ENCODE measurements around the gene FAM3C. TPM values are rescaled to one million over a fixed set of nuclear protein-coding genes. Genes with fewer than 3 reads are reported as not detected.
A peak's percentile ranks its signal among the peaks of the same experiment; 100 is the strongest.

The FAM3C gene
- total and polyA plus RNA-seq, 4 donors: 46.7 to 192 (median 159) TPM

DNA sequence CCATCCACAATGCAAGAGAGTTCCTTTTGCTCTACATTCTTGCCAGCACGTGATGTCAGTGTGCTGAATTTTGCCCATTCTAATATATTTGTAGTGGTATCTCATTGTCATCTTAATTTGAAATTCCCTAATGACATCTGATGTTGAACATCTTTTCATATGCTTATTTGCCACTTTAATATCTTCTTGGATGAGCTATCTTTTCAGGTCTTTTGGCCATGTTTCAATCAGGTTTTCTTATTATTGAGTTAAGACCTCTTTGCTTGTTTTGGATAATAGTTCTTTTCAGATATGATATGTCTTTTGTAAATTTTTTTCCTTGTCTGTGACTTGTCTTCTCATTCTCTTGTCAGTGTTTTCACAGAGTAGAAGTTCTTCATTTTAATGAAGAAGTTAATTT is 20.4 kb upstream of the FAM3C start:
- WGBS (ENCODE audit: insufficient coverage): no CpG with 5 or more reads among the region's 1 CpG
- no peaks in the 10 kb centered on the region for H3K36me3 ChIP-seq (ENCODE audit: control insufficient read depth, insufficient read depth, low read length)

DNA sequence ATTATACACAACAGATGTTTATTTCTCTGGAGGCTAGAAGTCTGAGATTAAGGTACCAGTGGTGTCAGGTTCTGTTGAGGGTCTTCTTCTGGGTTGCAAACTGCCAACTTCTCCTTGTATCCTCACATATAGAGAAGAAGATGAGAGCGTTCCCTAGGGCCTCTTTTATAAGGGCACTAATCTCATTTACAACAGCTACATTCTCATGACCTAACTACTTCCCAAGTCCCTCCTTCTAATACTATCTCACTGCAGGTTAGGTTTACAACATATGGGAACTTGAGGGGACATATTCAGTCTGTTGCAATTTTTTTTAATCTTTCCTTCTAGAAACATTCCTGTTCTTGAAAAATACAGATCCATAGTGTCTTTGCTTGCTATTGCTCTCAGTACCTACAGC is 18.3 kb upstream of the FAM3C start:
- no peaks in the 10 kb centered on the region for H3K36me3 ChIP-seq (ENCODE audit: control insufficient read depth, insufficient read depth, low read length)
- no peak for DNase-seq (ENCODE audit: low read depth in 4 of 6, low spot score in 6 of 6)
- no peaks in the 10 kb centered on the region for H3K9me3 ChIP-seq (ENCODE audit: control insufficient read depth, insufficient read depth, low read length)
- no CpG with 5 or more reads among the region's 1 CpG for WGBS (ENCODE audit: insufficient coverage)
- H3K27me3 ChIP-seq (ENCODE audit: control insufficient read depth, insufficient read depth, low read length): no peaks in the 10 kb centered on the region
- no peak overlapping the region for H3K4me3 ChIP-seq (ENCODE audit: low read depth, low read length)
- no peak overlapping the region for H3K27ac ChIP-seq (ENCODE audit: low read depth, low read length)
- no peaks in the 10 kb centered on the region for H3K4me1 ChIP-seq (ENCODE audit: control insufficient read depth, insufficient read depth, low read length)

More for the DNA sequence above, 20.4 kb upstream of the FAM3C start:
- no peaks in the 10 kb centered on the region for H3K27me3 ChIP-seq (ENCODE audit: control insufficient read depth, insufficient read depth, low read length)
- DNase-seq (ENCODE audit: low read depth in 4 of 6, low spot score in 6 of 6): no peak
- H3K4me3 ChIP-seq (ENCODE audit: low read depth, low read length): no peak overlapping the region
- H3K27ac ChIP-seq (ENCODE audit: low read depth, low read length): no peak overlapping the region
- H3K9me3 ChIP-seq (ENCODE audit: control insufficient read depth, insufficient read depth, low read length): no peaks in the 10 kb centered on the region
- no peaks in the 10 kb centered on the region for H3K4me1 ChIP-seq (ENCODE audit: control insufficient read depth, insufficient read depth, low read length)

DNA sequence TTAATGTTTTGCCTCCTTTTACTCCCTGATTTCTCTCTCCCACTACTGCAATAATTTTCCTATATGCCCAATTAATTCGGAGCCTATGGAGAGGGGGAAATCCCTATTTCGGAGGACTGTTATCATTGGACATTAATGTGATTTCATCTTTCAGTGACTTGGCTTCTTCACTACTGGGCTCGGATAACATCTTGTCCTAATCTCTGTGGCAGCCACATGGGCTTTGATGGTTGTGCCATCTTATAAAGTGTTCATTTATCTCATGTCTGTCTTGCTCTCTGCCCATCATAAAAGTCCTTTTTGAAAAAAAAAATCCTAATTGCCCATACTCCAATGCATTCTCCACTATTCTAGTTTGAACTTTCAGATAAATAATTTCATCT is 15.5 kb upstream of the FAM3C start:
- no peaks in the 10 kb centered on the region for H3K27me3 ChIP-seq (ENCODE audit: control insufficient read depth, insufficient read depth, low read length)
- WGBS (ENCODE audit: insufficient coverage): 100% methylated on average over 1 of the region's 3 CpGs

DNA sequence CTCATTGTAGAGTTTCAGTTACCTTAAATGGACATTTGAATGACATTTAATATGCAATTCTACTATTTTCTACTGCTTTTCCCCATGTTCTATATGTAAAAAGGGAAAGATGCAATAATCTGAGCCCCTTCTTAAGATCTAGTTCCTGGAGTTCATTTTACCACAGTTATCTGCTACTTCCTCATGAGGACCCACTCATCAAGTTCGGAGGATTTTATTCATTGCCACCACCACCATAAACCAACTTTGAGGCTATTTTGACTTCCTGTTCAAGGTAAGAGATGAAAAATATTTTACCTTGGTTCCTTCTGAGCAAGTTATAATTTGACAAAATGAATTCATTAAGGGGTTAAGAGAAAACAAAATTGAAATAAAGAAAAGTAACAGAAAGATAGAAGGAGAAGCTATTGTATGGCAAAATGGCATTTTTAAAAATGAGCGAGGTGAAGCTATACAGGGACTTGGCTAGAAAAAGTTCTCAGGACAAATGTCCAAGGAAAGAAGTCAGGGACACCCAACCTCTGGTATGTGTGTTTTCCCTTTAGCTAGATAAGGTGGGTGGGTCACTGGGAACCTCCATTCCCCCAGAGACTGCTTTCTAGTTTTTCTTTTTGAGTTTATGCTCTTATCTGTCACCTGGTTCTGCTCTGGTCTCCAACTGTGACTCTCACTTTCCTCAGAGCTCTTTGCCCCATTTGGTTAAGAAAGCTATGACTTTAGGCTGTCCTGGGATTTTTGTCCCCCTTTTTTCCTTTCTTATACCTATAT is 14.9 kb upstream of the FAM3C start:
- Histone ChIP-seq H3K27ac (ENCODE audit: low read depth, low read length) (no peak overlapping the region), H3K4me3 (ENCODE audit: low read depth, low read length) (no peak overlapping the region), H3K36me3 (ENCODE audit: control insufficient read depth, insufficient read depth, low read length) (no peaks in the 10 kb centered on the region), H3K27me3 (ENCODE audit: control insufficient read depth, insufficient read depth, low read length) (no peaks in the 10 kb centered on the region), H3K4me1 (ENCODE audit: control insufficient read depth, insufficient read depth, low read length) (no peaks in the 10 kb centered on the region), H3K9me3 (ENCODE audit: control insufficient read depth, insufficient read depth, low read length) (no peaks in the 10 kb centered on the region)
- WGBS (ENCODE audit: insufficient coverage): 83% methylated on average over 1 of the region's 2 CpGs
- no peak for DNase-seq (ENCODE audit: low read depth in 4 of 6, low spot score in 6 of 6)

More for the DNA sequence above, 15.5 kb upstream of the FAM3C start:
- Histone ChIP-seq H3K9me3 (ENCODE audit: control insufficient read depth, insufficient read depth, low read length) (no peaks in the 10 kb centered on the region), H3K27ac (ENCODE audit: low read depth, low read length) (no peak overlapping the region), H3K36me3 (ENCODE audit: control insufficient read depth, insufficient read depth, low read length) (no peaks in the 10 kb centered on the region), H3K4me1 (ENCODE audit: control insufficient read depth, insufficient read depth, low read length) (no peaks in the 10 kb centered on the region), H3K4me3 (ENCODE audit: low read depth, low read length) (no peak overlapping the region)
- no peak for DNase-seq (ENCODE audit: low read depth in 4 of 6, low spot score in 6 of 6)

DNA sequence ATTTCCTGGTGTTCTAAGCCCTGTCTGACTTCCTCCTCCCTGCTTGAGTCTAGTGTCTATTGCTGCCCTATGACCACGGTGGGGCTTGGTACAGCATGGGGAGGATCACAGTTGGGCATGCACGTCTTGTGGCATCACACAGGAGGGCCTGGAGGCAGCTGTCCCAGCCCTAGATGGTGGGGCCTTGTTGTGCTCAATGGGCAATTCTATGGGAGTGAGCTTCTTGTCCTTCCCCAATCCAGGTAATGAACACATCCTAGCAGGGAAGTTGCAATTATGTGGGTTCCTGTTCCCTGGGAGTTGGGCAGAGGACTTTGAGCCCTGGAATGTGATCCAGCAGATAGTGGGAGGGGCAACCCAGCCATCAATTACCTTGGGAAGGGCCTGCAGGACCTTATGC is 10.8 kb upstream of the FAM3C start:
- 67% methylated on average over 2 of the region's 2 CpGs for WGBS (ENCODE audit: insufficient coverage)
- no peak overlapping the region for H3K27ac ChIP-seq (ENCODE audit: low read depth, low read length)
- no peaks in the 10 kb centered on the region for H3K27me3 ChIP-seq (ENCODE audit: control insufficient read depth, insufficient read depth, low read length)
- no peaks in the 10 kb centered on the region for H3K36me3 ChIP-seq (ENCODE audit: control insufficient read depth, insufficient read depth, low read length)
- no peak for DNase-seq (ENCODE audit: low read depth in 4 of 6, low spot score in 6 of 6)
- H3K4me3 ChIP-seq (ENCODE audit: low read depth, low read length): no peak overlapping the region
- no peaks in the 10 kb centered on the region for H3K9me3 ChIP-seq (ENCODE audit: control insufficient read depth, insufficient read depth, low read length)
- H3K4me1 ChIP-seq (ENCODE audit: control insufficient read depth, insufficient read depth, low read length): no peaks in the 10 kb centered on the region

DNA sequence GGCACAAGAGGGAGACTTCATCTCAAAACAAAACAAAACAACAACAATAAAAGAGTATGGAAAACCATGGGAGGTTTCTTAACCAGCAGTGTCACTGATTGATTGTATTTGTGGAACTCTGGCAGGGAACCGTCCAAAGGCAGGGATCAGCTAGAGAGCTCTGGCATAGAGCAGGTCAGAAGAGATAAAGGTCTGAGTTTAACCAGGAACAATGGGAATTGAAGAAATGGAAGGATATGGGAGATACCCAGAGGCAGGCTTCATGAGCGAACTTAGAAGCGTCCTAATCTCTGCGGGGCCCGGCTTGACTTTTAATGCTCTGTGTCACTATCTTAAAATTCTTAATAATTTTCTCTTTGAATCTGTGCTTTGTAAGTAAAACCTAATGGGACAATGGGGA is 10.4 kb upstream of the FAM3C start:
- Histone ChIP-seq H3K4me1 (ENCODE audit: control insufficient read depth, insufficient read depth, low read length) (no peaks in the 10 kb centered on the region), H3K36me3 (ENCODE audit: control insufficient read depth, insufficient read depth, low read length) (no peaks in the 10 kb centered on the region), H3K27ac (ENCODE audit: low read depth, low read length) (no peak overlapping the region), H3K4me3 (ENCODE audit: low read depth, low read length) (no peak overlapping the region), H3K27me3 (ENCODE audit: control insufficient read depth, insufficient read depth, low read length) (no peaks in the 10 kb centered on the region), H3K9me3 (ENCODE audit: control insufficient read depth, insufficient read depth, low read length) (no peaks in the 10 kb centered on the region)
- 38% methylated on average over 1 of the region's 5 CpGs for WGBS (ENCODE audit: insufficient coverage)
- no peak for DNase-seq (ENCODE audit: low read depth in 4 of 6, low spot score in 6 of 6)

- no CpG with 5 or more reads among the region's 2 CpGs for whole genome bisulfite sequencing (ENCODE audit: insufficient coverage)
- no peaks in the 10 kb centered on the region for H3K36me3 ChIP-seq (ENCODE audit: control insufficient read depth, insufficient read depth, low read length)
- no peaks in the 10 kb centered on the region for H3K9me3 ChIP-seq (ENCODE audit: control insufficient read depth, insufficient read depth, low read length)
- no peaks in the 10 kb centered on the region for H3K27me3 ChIP-seq (ENCODE audit: control insufficient read depth, insufficient read depth, low read length)
- no peak overlapping the region for H3K4me3 ChIP-seq (ENCODE audit: low read depth, low read length)
- no peak overlapping the region for H3K27ac ChIP-seq (ENCODE audit: low read depth, low read length)
- no peak for DNase-seq (ENCODE audit: low read depth in 4 of 6, low spot score in 6 of 6)
- no peaks in the 10 kb centered on the region for H3K4me1 ChIP-seq (ENCODE audit: control insufficient read depth, insufficient read depth, low read length)
These were observed 8.2 kb upstream of the FAM3C start for GRCh38 chr7:121404348-121404747.

DNA sequence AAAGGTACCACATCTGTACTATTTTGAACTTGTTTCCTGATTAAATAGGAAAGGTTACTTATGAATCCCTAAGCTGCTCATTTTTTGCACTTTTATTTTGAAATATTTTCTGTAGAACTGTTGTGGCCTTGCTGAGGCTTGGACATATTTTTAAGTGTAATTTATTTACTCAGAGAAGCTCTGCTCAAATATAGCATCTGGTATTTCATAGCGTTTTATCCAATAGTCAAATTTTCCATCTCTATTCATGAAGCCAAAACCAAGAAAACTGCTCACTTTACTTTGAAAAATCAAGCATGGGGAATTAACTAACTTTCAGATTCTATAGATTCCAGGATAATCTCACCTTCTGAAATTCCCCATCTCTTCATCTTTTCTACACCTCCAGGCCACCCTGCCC is 6.6 kb upstream of the FAM3C start:
- WGBS (ENCODE audit: insufficient coverage): 83% methylated on average over 1 of the region's 1 CpG
- Histone ChIP-seq H3K36me3 (ENCODE audit: control insufficient read depth, insufficient read depth, low read length) (no peaks in the 10 kb centered on the region), H3K4me3 (ENCODE audit: low read depth, low read length) (no peak overlapping the region), H3K27me3 (ENCODE audit: control insufficient read depth, insufficient read depth, low read length) (no peaks in the 10 kb centered on the region), H3K4me1 (ENCODE audit: control insufficient read depth, insufficient read depth, low read length) (no peaks in the 10 kb centered on the region), H3K27ac (ENCODE audit: low read depth, low read length) (no peak overlapping the region), H3K9me3 (ENCODE audit: control insufficient read depth, insufficient read depth, low read length) (no peaks in the 10 kb centered on the region)
- no peak for DNase-seq (ENCODE audit: low read depth in 4 of 6, low spot score in 6 of 6)

- no peak for DNase-seq (ENCODE audit: low read depth in 4 of 6, low spot score in 6 of 6)
- Histone ChIP-seq H3K27ac (ENCODE audit: low read depth, low read length) (no peak overlapping the region), H3K9me3 (ENCODE audit: control insufficient read depth, insufficient read depth, low read length) (no peaks in the 10 kb centered on the region), H3K27me3 (ENCODE audit: control insufficient read depth, insufficient read depth, low read length) (no peaks in the 10 kb centered on the region), H3K4me1 (ENCODE audit: control insufficient read depth, insufficient read depth, low read length) (no peaks in the 10 kb centered on the region), H3K36me3 (ENCODE audit: control insufficient read depth, insufficient read depth, low read length) (no peaks in the 10 kb centered on the region), H3K4me3 (ENCODE audit: low read depth, low read length) (no peak overlapping the region)
- WGBS (ENCODE audit: insufficient coverage): no CpG with 5 or more reads among the region's 3 CpGs
These were observed 5.8 kb upstream of the FAM3C start for GRCh38 chr7:121401896-121402295.

DNA sequence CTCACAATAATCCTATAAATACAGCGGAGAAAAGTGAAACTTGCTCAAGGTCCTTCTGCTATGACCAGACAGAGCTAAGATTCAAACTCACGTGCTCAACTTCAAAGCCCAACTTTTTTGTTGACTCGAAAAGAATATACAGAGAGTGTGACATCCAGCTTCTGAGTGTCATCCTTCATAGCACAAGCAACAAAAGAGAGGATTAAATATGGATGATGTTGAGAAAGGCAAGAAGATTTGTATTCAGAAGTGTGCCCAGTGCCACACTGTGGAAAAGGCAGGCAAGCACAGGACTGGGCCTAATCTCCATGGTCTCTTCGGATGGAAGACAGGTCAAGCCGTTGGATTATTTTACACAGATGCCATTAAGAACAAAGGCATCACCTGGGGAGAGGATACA is 2.1 kb upstream of the FAM3C start:
- H3K4me1 ChIP-seq (ENCODE audit: control insufficient read depth, insufficient read depth, low read length): no peaks in the 10 kb centered on the region
- no peak overlapping the region for H3K27ac ChIP-seq (ENCODE audit: low read depth, low read length)
- H3K36me3 ChIP-seq (ENCODE audit: control insufficient read depth, insufficient read depth, low read length): no peaks in the 10 kb centered on the region
- H3K9me3 ChIP-seq (ENCODE audit: control insufficient read depth, insufficient read depth, low read length): no peaks in the 10 kb centered on the region
- no peak overlapping the region for H3K4me3 ChIP-seq (ENCODE audit: low read depth, low read length)
- H3K27me3 ChIP-seq (ENCODE audit: control insufficient read depth, insufficient read depth, low read length): no peaks in the 10 kb centered on the region
- peak in 2 of 6 donors; percentile 7 to 37 for DNase-seq (ENCODE audit: low read depth in 4 of 6, low spot score in 6 of 6)
- WGBS (ENCODE audit: insufficient coverage): 15% methylated on average over 2 of the region's 5 CpGs
